Astrocyte (in vitro differentiated cells and primary cell): ENCODE data around the gene RRBP1. TPM values are rescaled to one million over a fixed set of nuclear protein-coding genes. Genes with fewer than 3 reads are reported as not detected.

Source experiments
- DNase-seq: peaks from one replicate; pipeline ENCODE4 v3.0.0-alpha.2; 2010; ENCODE audit warnings: low read depth
- FAIRE-seq: peaks from 2 replicates; lab custom pipeline; 2011; peaks lifted over from hg19 to GRCh38; lab: Jason Lieb, UNC
- H2AFZ ChIP-seq: 2 replicates; pipeline ENCODE4 v1.6.0; 2012; ENCODE audit warnings: low read depth, low read length, inconsistent platforms
- H3K27ac ChIP-seq: 2 replicates; pipeline ENCODE4 v1.5.1; 2011; ENCODE audit warnings: low read depth, low read length, inconsistent platforms
- H3K27me3 ChIP-seq: 2 replicates; pipeline ENCODE4 v1.6.0; 2011; ENCODE audit warnings: low read length, inconsistent platforms; ENCODE audit not compliant: insufficient read depth
- H3K36me3 ChIP-seq: 2 replicates; pipeline ENCODE4 v1.5.1; 2011; ENCODE audit warnings: low read length, inconsistent platforms; ENCODE audit not compliant: insufficient read depth
- H3K4me1 ChIP-seq: 2 replicates; pipeline ENCODE4 v1.5.1; 2011; ENCODE audit warnings: low read length, inconsistent platforms; ENCODE audit not compliant: insufficient read depth
- H3K4me2 ChIP-seq: 2 replicates; pipeline ENCODE4 v1.6.0; 2012; ENCODE audit warnings: low read length, inconsistent platforms
- H3K4me3 ChIP-seq: 2 replicates; pipeline ENCODE4 v1.5.1; 2011; ENCODE audit warnings: low read depth, mild to moderate bottlenecking, low read length, inconsistent platforms; ENCODE audit not compliant: insufficient read depth
- H3K79me2 ChIP-seq: 2 replicates; pipeline ENCODE4 v1.6.0; 2012; ENCODE audit warnings: mild to moderate bottlenecking, low read length, inconsistent platforms; ENCODE audit not compliant: insufficient read depth
- H3K9ac ChIP-seq: 2 replicates; pipeline ENCODE4 v1.6.0; 2012; ENCODE audit warnings: mild to moderate bottlenecking, low read length, inconsistent platforms
- H3K9me3 ChIP-seq: 2 replicates; pipeline ENCODE4 v1.5.1; 2012; ENCODE audit warnings: low read depth, mild to moderate bottlenecking, low read length, inconsistent platforms; ENCODE audit not compliant: insufficient read depth
- H4K20me1 ChIP-seq: 2 replicates; pipeline ENCODE4 v1.6.0; 2012; ENCODE audit warnings: low read length, inconsistent platforms; ENCODE audit not compliant: insufficient read depth
- H3K27ac Mint-ChIP-seq: one replicate; pipeline ENCODE4 v1.8.0; 2021; ENCODE audit warnings: mild to moderate bottlenecking, mixed read lengths; ENCODE audit not compliant: unreplicated experiment
- H3K27me3 Mint-ChIP-seq: one replicate; pipeline ENCODE4 v1.8.0; 2021; ENCODE audit warnings: low read depth, mixed read lengths; ENCODE audit not compliant: unreplicated experiment
- H3K36me3 Mint-ChIP-seq: one replicate; pipeline ENCODE4 v1.8.0; 2021; ENCODE audit warnings: low read depth, mixed read lengths; ENCODE audit not compliant: unreplicated experiment
- H3K4me1 Mint-ChIP-seq: one replicate; pipeline ENCODE4 v1.8.0; 2021; ENCODE audit warnings: low read depth, mixed read lengths; ENCODE audit not compliant: unreplicated experiment
- H3K4me3 Mint-ChIP-seq: one replicate; pipeline ENCODE4 v1.8.0; 2021; ENCODE audit warnings: mild to moderate bottlenecking, moderate library complexity, mixed read lengths; ENCODE audit not compliant: unreplicated experiment
- H3K9me3 Mint-ChIP-seq: one replicate; pipeline ENCODE4 v1.8.0; 2021; ENCODE audit warnings: mild to moderate bottlenecking, mixed read lengths; ENCODE audit not compliant: unreplicated experiment
- CTCF ChIP-seq: IDR thresholded peaks from 2 replicates; pipeline ENCODE4 v1.5.1; 2011; ENCODE audit warnings: low read depth, mild to moderate bottlenecking, inconsistent platforms, low read length, moderate library complexity; ENCODE audit not compliant: insufficient read depth
- EZH2 ChIP-seq: IDR thresholded peaks from 2 replicates; pipeline ENCODE4 v1.6.1; 2012; ENCODE audit warnings: mild to moderate bottlenecking, low read length, inconsistent platforms; ENCODE audit not compliant: insufficient read depth
- total RNA-seq: library from RNA; stranded (reverse); gene quantifications from 2 replicates; pipeline ENCODE4 v1.2.1, GENCODE V29; 2021

Gene RRBP1
- total RNA-seq, 1 donor from 2014 or later, result 347 TPM

- TF ChIP-seq CTCF (no peak), EZH2 (no peak)
- no peaks in the 10 kb centered on the region for H3K36me3 ChIP-seq
- no peak overlapping the region for H3K27ac ChIP-seq
- H3K27me3 Mint-ChIP-seq, result peaks cover 20% of the 10 kb centered on the region
- H3K4me1 ChIP-seq, result peaks cover 5% of the 10 kb centered on the region
- no peak overlapping the region for H3K9ac ChIP-seq
- no peak overlapping the region for H3K4me3 Mint-ChIP-seq
- peaks cover 41% of the 10 kb centered on the region for H3K27me3 ChIP-seq
- no peak overlapping the region for H2AFZ ChIP-seq
- FAIRE-seq (no peak), DNase-seq (no peak)
- H4K20me1 ChIP-seq, result no peaks in the 10 kb centered on the region
- H3K4me3 ChIP-seq, result no peak overlapping the region
- no peak overlapping the region for H3K4me2 ChIP-seq
- peaks cover 2% of the 10 kb centered on the region for H3K4me1 Mint-ChIP-seq
- H3K27ac Mint-ChIP-seq, result no peak overlapping the region
- H3K9me3 ChIP-seq, result peaks cover 10% of the 10 kb centered on the region
- H3K9me3 Mint-ChIP-seq, result peaks cover 21% of the 10 kb centered on the region
- H3K79me2 ChIP-seq, result no peaks in the 10 kb centered on the region
- no peaks in the 10 kb centered on the region for H3K36me3 Mint-ChIP-seq
Measured at GRCh38 chr20:17690144-17690543, 8.1 kb upstream of the RRBP1 start.

- Mint-ChIP-seq H3K36me3 (no peaks in the 10 kb centered on the region), H3K9me3 (peaks cover 21% of the 10 kb centered on the region), H3K27ac (no peak overlapping the region), H3K4me1 (peaks cover 2% of the 10 kb centered on the region), H3K27me3 (peaks cover 30% of the 10 kb centered on the region), H3K4me3 (no peak overlapping the region)
- no peak for FAIRE-seq
- H3K79me2 ChIP-seq, result no peaks in the 10 kb centered on the region
- H3K9me3 ChIP-seq, result peaks cover 10% of the 10 kb centered on the region
- DNase-seq, result peak; percentile 66
- H3K27ac ChIP-seq, result no peak overlapping the region
- no peak overlapping the region for H2AFZ ChIP-seq
- no peak overlapping the region for H3K9ac ChIP-seq
- no peak overlapping the region for H3K4me3 ChIP-seq
- H3K27me3 ChIP-seq, result peaks cover 44% of the 10 kb centered on the region
- no peaks in the 10 kb centered on the region for H4K20me1 ChIP-seq
- peaks cover 5% of the 10 kb centered on the region for H3K4me1 ChIP-seq
- no peak overlapping the region for H3K4me2 ChIP-seq
- no peak for TF ChIP-seq EZH2
- TF ChIP-seq CTCF, result no peak
- H3K36me3 ChIP-seq, result no peaks in the 10 kb centered on the region
Measured at GRCh38 chr20:17688965-17689364, 6.9 kb upstream of the RRBP1 start.

- no peaks in the 10 kb centered on the region for H4K20me1 ChIP-seq
- no peak overlapping the region for H3K9ac ChIP-seq
- FAIRE-seq (no peak), DNase-seq (no peak)
- Mint-ChIP-seq H3K4me1 (peaks cover 4% of the 10 kb centered on the region), H3K27ac (no peak overlapping the region), H3K36me3 (no peaks in the 10 kb centered on the region), H3K27me3 (peaks cover 33% of the 10 kb centered on the region), H3K4me3 (no peak overlapping the region), H3K9me3 (peaks cover 21% of the 10 kb centered on the region)
- peaks cover 10% of the 10 kb centered on the region for H3K9me3 ChIP-seq
- H3K36me3 ChIP-seq, result no peaks in the 10 kb centered on the region
- H3K4me2 ChIP-seq, result no peak overlapping the region
- H3K4me1 ChIP-seq, result peaks cover 3% of the 10 kb centered on the region
- no peak overlapping the region for H2AFZ ChIP-seq
- TF ChIP-seq EZH2, result no peak
- TF ChIP-seq CTCF, result no peak
- H3K4me3 ChIP-seq, result no peak overlapping the region
- peaks cover 42% of the 10 kb centered on the region for H3K27me3 ChIP-seq
- no peak overlapping the region for H3K27ac ChIP-seq
- no peaks in the 10 kb centered on the region for H3K79me2 ChIP-seq
Measured at GRCh38 chr20:17687800-17688199, 5.8 kb upstream of the RRBP1 start.
